ENCODE results near the gene TCEA2.

GRCh38 chr20:64033981-64034493, 29.0 kb upstream of the TCEA2 start:
- TF ChIP-seq, protein P1, sequence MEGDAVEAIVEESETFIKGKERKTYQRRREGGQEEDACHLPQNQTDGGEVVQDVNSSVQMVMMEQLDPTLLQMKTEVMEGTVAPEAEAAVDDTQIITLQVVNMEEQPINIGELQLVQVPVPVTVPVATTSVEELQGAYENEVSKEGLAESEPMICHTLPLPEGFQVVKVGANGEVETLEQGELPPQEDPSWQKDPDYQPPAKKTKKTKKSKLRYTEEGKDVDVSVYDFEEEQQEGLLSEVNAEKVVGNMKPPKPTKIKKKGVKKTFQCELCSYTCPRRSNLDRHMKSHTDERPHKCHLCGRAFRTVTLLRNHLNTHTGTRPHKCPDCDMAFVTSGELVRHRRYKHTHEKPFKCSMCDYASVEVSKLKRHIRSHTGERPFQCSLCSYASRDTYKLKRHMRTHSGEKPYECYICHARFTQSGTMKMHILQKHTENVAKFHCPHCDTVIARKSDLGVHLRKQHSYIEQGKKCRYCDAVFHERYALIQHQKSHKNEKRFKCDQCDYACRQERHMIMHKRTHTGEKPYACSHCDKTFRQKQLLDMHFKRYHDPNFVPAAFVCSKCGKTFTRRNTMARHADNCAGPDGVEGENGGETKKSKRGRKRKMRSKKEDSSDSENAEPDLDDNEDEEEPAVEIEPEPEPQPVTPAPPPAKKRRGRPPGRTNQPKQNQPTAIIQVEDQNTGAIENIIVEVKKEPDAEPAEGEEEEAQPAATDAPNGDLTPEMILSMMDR (IDR thresholded peaks at IDR 0.05) = no peak
- peak in 1 of 4 donors; percentile 27 for TF ChIP-seq POLR2AphosphoS5 (IDR thresholded peaks at IDR 0.05)
- no peak for TF ChIP-seq POLR2A (IDR thresholded peaks at IDR 0.05)
- no peak for TF ChIP-seq EP300 (IDR thresholded peaks at IDR 0.05)

Data from sigmoid colon (tissue), 4 donors.